Left ventricle myocardium inferior (tissue), 1 donor: ENCODE data around the gene ZKSCAN3. TPM values are rescaled to one million over a fixed set of nuclear protein-coding genes. Genes with fewer than 3 reads are reported as not detected.
A peak's percentile ranks its signal among the peaks of the same experiment; 100 is the strongest.

Source experiments
- DNase-seq: peaks from one replicate; pipeline ENCODE4 v3.0.0-alpha.2; 2020
- H3K27ac ChIP-seq: fragments of 200-600 bp; replicated peaks from 2 replicates; pipeline ENCODE4 v1.8.0; 2021
- H3K27me3 ChIP-seq: fragments of 200-600 bp; 2 replicates; pipeline ENCODE4 v1.8.0; 2021; ENCODE audit warnings: low read depth
- H3K36me3 ChIP-seq: fragments of 200-600 bp; 2 replicates; pipeline ENCODE4 v1.8.0; 2021
- H3K4me1 ChIP-seq: fragments of 200-600 bp; 2 replicates; pipeline ENCODE4 v1.8.0; 2021
- H3K4me3 ChIP-seq: fragments of 200-600 bp; 2 replicates; pipeline ENCODE4 v1.8.0; 2021; ENCODE audit warnings: mild to moderate bottlenecking, moderate library complexity
- H3K9me3 ChIP-seq: fragments of 200-600 bp; replicated peaks from 2 replicates; pipeline ENCODE4 v1.8.0; 2021
- intact Hi-C: fragments of 100-400 bp; cut with micrococcal nuclease; formaldehyde crosslinking; loops from one replicate; pipeline ENCODE4 v1.11.0; 2022
- total RNA-seq: library from RNA; stranded (reverse); fragmentation: NEBNext Ultra II Directional; extraction: Animal tissue kit (Norgen Biotek cat#: 25700); gene quantifications from one replicate; pipeline ENCODE4 v1.2.1, GENCODE V29; 2021
- TF ChIP-seq, protein P1 (sequence below): fragments of 200-600 bp; IDR thresholded peaks from 2 replicates; pipeline ENCODE4 v1.8.0; 2021; ENCODE audit warnings: antibody characterized with exemption, mild to moderate bottlenecking, borderline replicate concordance
- donor health status: DM: no; HTN: yes; CAD: no; lungs with severe emphysema.

Gene ZKSCAN3
- total RNA-seq, 1 donor from 2014 or later: 4.1 TPM

DNA sequence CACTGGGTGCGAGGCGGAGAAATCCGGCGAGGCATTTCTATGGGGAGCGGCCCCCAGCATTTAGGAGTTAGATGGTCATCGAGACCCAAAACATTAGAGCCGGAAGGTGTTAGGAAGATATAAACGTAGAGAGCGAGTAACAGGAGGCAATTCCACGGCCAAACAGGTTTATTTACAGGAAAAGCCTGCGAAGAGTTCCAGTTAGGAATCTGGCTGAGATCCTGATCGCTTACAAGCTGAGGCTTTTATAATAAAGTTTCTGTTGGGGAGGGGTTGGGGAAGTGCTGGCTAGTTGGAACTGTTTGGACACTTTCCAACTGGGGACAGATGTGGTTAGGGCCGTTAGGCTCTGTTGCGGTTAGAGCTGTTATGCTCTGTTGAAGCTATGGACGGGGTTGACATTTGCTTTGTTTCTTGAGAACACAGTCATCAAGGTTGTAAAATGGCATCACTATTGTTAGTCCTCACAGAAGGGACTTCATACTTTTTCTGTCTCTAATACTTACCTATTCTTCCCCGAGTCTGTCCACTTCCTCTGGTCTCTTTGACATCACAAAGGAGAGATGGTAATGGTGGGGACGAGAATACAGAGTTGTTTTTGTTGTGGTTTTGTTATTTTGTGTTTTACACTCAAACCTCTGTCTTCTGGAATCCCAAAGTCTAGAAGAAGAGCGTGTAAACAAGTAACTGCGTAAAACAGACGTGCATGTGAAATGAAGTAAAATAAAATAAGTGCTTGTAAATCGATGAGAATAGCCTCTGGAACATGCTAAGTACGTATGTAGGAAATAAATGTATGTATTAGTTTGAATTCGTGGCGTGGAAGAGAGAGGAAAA lies 13.2 kb upstream of the ZKSCAN3 start:
- no peak for DNase-seq
- TF ChIP-seq, protein P1, sequence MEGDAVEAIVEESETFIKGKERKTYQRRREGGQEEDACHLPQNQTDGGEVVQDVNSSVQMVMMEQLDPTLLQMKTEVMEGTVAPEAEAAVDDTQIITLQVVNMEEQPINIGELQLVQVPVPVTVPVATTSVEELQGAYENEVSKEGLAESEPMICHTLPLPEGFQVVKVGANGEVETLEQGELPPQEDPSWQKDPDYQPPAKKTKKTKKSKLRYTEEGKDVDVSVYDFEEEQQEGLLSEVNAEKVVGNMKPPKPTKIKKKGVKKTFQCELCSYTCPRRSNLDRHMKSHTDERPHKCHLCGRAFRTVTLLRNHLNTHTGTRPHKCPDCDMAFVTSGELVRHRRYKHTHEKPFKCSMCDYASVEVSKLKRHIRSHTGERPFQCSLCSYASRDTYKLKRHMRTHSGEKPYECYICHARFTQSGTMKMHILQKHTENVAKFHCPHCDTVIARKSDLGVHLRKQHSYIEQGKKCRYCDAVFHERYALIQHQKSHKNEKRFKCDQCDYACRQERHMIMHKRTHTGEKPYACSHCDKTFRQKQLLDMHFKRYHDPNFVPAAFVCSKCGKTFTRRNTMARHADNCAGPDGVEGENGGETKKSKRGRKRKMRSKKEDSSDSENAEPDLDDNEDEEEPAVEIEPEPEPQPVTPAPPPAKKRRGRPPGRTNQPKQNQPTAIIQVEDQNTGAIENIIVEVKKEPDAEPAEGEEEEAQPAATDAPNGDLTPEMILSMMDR: no peak
- Histone ChIP-seq H3K4me1 (peaks cover 28% of the 10 kb centered on the region), H3K4me3 (peak overlapping the region; percentile 82), H3K9me3 (no peaks in the 10 kb centered on the region), H3K27me3 (no peaks in the 10 kb centered on the region), H3K36me3 (no peaks in the 10 kb centered on the region), H3K27ac (peak overlapping the region; percentile 94)
- intact Hi-C loops: no loop called here

DNA sequence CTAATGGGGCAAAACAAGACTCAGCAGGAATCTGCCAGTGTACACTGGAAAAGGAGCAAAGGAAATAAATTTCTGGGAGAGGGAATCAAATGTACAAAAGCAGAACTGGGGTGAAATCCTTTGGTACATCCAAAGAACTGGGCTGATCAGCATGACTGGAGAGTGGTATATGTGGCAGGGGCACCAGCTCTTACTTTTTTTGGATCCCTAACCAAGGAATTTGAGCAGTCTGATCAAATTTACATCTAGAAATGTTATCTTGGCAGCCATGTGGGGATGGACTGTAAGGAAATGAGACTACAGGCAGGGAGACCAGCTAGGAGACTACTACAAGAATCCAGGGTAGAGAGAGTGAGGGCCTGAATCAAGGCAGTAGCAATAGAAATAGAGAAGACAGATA lies 12.6 kb upstream of the ZKSCAN3 start:
- TF ChIP-seq, protein P1: no peak
- H3K4me3 ChIP-seq: peak overlapping the region; percentile 82
- intact Hi-C loops: no loop called here
- H3K27ac ChIP-seq: peak overlapping the region; percentile 94
- DNase-seq: no peak
- no peaks in the 10 kb centered on the region for H3K36me3 ChIP-seq
- H3K9me3 ChIP-seq: no peaks in the 10 kb centered on the region
- no peaks in the 10 kb centered on the region for H3K27me3 ChIP-seq
- peaks cover 28% of the 10 kb centered on the region for H3K4me1 ChIP-seq

DNA sequence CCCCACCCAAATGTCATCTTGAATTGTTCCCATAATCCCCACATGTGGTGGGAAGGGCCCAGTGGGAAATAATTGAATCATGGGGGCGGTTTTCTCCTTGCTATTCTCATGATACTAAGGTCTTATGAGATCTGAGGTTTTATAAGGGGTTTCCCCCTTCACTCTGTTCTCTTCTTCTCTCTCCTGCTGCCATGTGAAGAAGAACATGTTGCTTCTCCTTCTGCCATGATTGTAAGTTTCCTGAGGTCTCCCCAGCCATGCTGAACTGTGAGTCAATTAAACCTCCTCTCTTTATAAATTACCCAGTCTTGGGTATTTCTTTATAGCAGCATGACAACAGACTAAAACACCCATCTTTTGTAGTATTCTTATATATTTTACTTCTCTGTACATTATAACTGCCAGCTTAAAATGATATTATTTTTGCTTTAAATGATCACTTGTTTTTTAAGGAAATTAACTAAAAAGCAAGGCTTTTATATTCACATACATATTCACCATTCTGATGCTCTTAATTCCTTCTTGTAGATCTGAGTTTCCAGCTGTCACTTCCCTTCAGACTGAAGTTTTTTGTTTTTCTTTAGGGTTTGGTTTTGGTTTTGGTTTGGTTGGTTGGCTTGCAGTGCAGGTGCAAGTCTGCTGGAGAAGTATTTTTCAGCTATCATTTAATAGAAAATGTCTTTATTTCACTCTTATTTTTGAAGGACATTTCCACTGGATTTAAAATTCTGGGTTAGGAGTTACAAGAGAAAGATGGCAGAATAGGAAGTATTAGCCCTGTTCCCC lies 9.2 kb upstream of the ZKSCAN3 start:
- TF ChIP-seq, protein P1: no peak
- Histone ChIP-seq H3K4me1 (peaks cover 18% of the 10 kb centered on the region), H3K36me3 (no peaks in the 10 kb centered on the region), H3K27me3 (no peaks in the 10 kb centered on the region), H3K27ac (no peak overlapping the region), H3K9me3 (no peaks in the 10 kb centered on the region), H3K4me3 (no peak overlapping the region)
- intact Hi-C loops: no loop called here
- DNase-seq: no peak

DNA sequence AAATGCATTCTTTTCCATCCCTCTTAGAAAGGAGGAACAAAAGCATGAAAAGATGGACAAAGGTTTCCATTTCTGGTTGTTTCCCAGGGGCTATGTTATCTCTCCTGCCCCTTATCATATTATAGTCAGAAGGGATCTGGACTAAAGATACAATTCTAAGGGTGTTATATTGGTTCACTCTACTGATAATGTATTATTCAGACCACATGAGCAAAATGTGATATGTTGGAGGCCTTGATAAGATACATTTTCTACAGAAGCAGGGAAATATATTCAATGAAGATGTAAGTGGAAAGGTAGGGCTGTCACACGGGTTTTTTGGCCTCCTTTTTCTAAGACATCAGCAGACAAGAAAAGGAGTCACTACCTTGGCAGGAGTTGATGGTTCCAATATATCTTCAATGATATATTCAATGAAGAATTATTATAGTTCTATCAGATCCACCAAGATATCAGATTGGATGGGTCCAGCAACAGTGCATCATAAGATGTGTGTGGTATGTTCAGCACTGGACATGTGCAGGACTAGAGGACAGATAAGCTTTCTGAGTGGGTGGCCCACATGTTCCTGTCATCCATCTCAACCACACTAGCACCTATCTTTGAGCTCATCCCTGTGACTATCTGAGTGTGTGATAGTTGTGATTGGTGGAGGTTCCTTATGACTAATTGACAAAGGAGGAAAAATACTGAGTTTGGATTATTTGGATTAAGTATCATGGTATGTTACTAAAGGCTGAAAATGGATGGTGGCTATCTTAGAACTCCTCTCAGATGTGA lies 5.7 kb upstream of the ZKSCAN3 start:
- Histone ChIP-seq H3K4me1 (peaks cover under 1% of the 10 kb centered on the region), H3K9me3 (no peaks in the 10 kb centered on the region), H3K4me3 (no peak overlapping the region), H3K27me3 (no peaks in the 10 kb centered on the region), H3K36me3 (no peaks in the 10 kb centered on the region), H3K27ac (no peak overlapping the region)
- intact Hi-C loops: no loop called here
- no peak for DNase-seq
- TF ChIP-seq, protein P1: no peak

DNA sequence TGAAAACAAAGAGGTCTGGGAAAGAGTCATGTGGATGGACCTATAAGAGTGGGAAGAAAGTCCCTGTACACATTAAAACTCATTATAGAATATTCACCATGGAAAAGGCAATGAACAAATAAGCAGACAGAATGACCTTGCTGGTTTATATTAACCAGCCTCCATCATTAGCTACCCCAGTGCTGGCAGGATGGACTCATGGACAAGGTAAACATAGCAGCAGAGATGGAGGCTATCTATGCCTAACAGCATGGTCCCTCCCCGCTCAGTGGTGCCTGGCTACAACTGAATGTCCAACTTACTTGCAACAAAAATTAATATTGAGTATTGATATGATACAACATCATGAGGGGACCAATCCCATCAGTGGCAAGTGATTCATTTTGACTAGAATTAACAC lies 4.5 kb upstream of the ZKSCAN3 start:
- no peaks in the 10 kb centered on the region for H3K27me3 ChIP-seq
- H3K36me3 ChIP-seq: no peaks in the 10 kb centered on the region
- H3K27ac ChIP-seq: no peak overlapping the region
- intact Hi-C loops: no loop called here
- no peak overlapping the region for H3K4me3 ChIP-seq
- DNase-seq: no peak
- no peaks in the 10 kb centered on the region for H3K9me3 ChIP-seq
- TF ChIP-seq, protein P1: no peak
- peaks cover 10% of the 10 kb centered on the region for H3K4me1 ChIP-seq
